ENCODE data around the gene VIL1. TPM values are rescaled to one million over a fixed set of nuclear protein-coding genes. Genes with fewer than 3 reads are reported as not detected.
A peak's percentile ranks its signal among the peaks of the same experiment; 100 is the strongest.

VIL1 gene
- total RNA-seq, result not detected

DNA sequence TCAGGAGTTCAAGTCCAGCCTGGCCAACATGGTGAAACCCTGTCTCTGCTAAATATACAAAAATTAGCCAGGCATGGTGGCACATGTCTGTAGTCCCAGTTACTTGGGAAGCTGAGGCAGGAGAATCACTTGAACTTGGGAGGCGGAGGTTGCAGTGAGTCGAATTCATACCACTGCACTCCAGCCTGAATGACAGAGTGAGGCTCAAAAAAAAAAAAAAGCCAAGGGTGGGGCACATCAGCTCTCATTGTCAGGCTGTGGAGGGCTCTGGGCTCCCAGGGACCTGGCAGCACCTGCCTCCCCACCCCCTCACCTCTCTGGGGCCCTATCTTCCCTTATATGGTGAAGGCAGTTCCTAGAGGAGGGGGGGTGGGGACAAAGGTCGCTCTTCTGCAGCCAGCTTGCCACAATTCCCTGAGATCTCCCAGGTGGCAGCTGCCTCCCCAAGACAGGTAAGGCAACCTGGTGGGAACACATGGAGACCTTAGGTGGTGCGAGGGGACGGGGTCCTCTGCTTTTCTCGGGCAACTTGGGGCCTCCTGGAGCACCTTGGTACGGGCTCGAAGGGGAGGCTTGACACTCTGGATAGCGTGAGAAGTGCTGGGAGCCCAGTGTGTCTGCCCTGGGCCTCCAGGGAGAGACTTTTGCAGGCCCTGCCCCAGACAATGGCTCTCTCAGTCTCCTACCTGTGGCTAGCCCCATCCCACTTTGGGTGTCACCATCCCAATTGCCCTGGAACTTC lies at the start of gene VIL1:
Gene VIL1 (plus strand): TSS at position 407 of the 742 bp plus-strand sequence. CDS start 4,656 bp downstream, outside the sequence.

DNA sequence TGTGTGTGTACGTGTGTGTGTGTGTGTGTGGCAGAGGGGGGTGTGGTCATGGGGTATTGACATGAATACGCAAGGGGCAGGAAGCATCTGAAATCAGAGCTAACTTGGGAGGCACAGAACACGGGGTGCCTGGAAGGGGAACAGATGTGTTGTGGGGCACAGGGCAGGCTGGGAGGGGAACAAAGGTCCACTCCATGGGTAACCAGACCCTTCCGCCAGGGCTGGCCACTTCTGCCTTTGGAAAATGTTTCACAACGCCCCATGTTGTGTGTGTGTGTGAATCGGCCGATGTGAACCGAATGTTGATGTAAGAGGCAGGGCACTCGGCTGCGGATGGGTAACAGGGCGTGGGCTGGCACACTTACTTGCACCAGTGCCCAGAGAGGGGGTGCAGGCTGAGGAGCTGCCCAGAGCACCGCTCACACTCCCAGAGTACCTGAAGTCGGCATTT lies 37.0 kb upstream of the VIL1 start, which contains the start of gene SLC11A1:
Gene SLC11A1 (plus strand): TSS at position 358 of the 451 bp plus-strand sequence. CDS start 96 bp downstream, outside the sequence.

DNA sequence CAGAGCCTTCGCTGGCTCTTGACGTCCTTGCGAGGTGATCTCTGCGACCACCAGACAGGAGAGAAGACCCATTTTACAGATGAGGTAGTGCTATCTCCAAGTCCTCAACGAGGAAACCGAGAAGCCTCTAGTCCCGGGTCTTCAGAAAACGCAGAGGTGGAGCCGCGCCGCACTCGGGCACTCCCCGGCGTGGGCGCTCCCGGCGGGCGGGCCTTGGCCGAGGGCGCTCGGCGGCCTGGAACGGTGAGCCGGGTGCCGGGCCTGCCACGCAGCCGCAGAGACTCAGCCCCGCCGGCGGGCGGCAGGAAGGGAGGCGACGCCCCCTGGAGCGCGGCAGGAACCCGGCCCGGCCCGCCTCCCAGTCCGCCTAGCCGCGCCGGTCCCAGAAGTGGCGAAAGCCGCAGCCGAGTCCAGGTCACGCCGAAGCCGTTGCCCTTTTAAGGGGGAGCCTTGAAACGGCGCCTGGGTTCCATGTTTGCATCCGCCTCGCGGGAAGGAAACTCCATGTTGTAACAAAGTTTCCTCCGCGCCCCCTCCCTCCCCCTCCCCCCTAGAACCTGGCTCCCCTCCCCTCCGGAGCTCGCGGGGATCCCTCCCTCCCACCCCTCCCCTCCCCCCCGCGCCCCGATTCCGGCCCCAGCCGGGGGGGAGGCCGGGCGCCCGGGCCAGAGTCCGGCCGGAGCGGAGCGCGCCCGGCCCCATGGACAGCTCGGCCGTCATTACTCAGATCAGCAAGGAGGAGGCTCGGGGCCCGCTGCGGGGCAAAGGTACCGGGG lies 19.3 kb upstream of the VIL1 start, which contains the start of gene CTDSP1:
Gene CTDSP1 (plus strand): TSS at position 478 of the 776 bp plus-strand sequence. CDS start 223 bp downstream, at position 701.

Small RNA genes lying within 50 kb of the gene (small RNA-seq; reads per million reads assigned to genes)
- 1,023 reads per million, percentile 98 among the genes with 10 or more reads in this experiment for gene MIR26B (ENCODE audit: low replicate concordance)

Other genes starting within 250 kb of the VIL1 start
- gene ARPC2, start 201.9 kb upstream of the VIL1 start, total RNA-seq, result 153 TPM
- gene GPBAR1, start 158.1 kb upstream of the VIL1 start, total RNA-seq, result not detected
- gene AAMP, start 149.0 kb upstream of the VIL1 start, total RNA-seq, result 82.0 TPM
- 14.4 TPM for gene PNKD, start 148.6 kb upstream of the VIL1 start, total RNA-seq
- gene TMBIM1, start 126.6 kb upstream of the VIL1 start, total RNA-seq, result 8.5 TPM
- 2.5 TPM for gene CATIP, start 62.3 kb upstream of the VIL1 start, total RNA-seq
- gene SLC11A1, start 36.9 kb upstream of the VIL1 start, total RNA-seq, result 3.8 TPM
- gene CTDSP1, start 19.3 kb upstream of the VIL1 start, total RNA-seq, result 11.9 TPM
- 43.8 TPM for gene USP37, start 149.2 kb downstream of the VIL1 start, total RNA-seq
- gene CNOT9, start 149.7 kb downstream of the VIL1 start, total RNA-seq, result 53.8 TPM
- 2.2 TPM for gene PLCD4, start 188.8 kb downstream of the VIL1 start, total RNA-seq
- 31.0 TPM for gene ZNF142, start 240.5 kb downstream of the VIL1 start, total RNA-seq
- gene BCS1L, start 240.6 kb downstream of the VIL1 start, total RNA-seq, result 30.4 TPM